Measurements from ENCODE around the gene ETV6. TPM values are rescaled to one million over a fixed set of nuclear protein-coding genes. Genes with fewer than 3 reads are reported as not detected.

The ETV6 gene
- total RNA-seq, 2 experiments from 2014 or later: 17.1 to 19.3 TPM

GRCh38 chr12:11767798-11768197 lies 118.3 kb downstream of the ETV6 start:
- TF ChIP-seq CTCF (conservative IDR thresholded peaks at IDR 0.05; ENCODE audit: low read length) (no peak), EZH2phosphoT487 (IDR thresholded peaks at IDR 0.05; ENCODE audit: borderline replicate concordance, low read depth, low read length) (no peak)
- no TSS peak for BruUV-seq (replicated peaks)
- no peak overlapping the region for H3K4me3 ChIP-seq (ENCODE audit: low read depth, low read length, poor library complexity, severe bottlenecking)
- ChIA-PET CTCF (ENCODE audit: unreplicated experiment) (no interaction called here), POLR2A (interaction anchor here (0.5 to 10.3 kb wide), 4 partner anchors 9 to 55 kb away, joined by 3 to 119 read pairs (median 4); no protein-coding TSS in a partner anchor)
- intact Hi-C loops (cut with micrococcal nuclease; ENCODE audit: unreplicated experiment): no loop called here
- peak overlapping the region; percentile 67; the same call in 1 of the 2 replicates for H3K4me2 ChIP-seq (ENCODE audit: low read length)
- H4K20me1 ChIP-seq (ENCODE audit: insufficient read depth, low read length): no peaks in the 10 kb centered on the region
- no peak overlapping the region for H3K27ac ChIP-seq (ENCODE audit: low read depth, low read length, poor library complexity, severe bottlenecking)
- peaks cover 8% of the 10 kb centered on the region; the same call in 1 of the 2 replicates for H3K36me3 ChIP-seq (ENCODE audit: insufficient read depth, low read length)
- H3K4me1 ChIP-seq (ENCODE audit: insufficient read depth, low read length, poor library complexity, severe bottlenecking): peaks cover 67% of the 10 kb centered on the region
- H3K79me2 ChIP-seq (ENCODE audit: insufficient read depth, low read depth, low read length): peaks cover 14% of the 10 kb centered on the region; the same call in 1 of the 2 replicates
- H3K9me2 ChIP-seq (ENCODE audit: insufficient read depth, low read length): no peaks in the 10 kb centered on the region
- no peak overlapping the region for H2AFZ ChIP-seq (ENCODE audit: low read length)
- DNase-seq (ENCODE audit: low spot score): no peak
- no peaks in the 10 kb centered on the region for H3K9me3 ChIP-seq (ENCODE audit: low read length)

- Histone ChIP-seq H3K4me1 (ENCODE audit: insufficient read depth, low read length, poor library complexity, severe bottlenecking) (peaks cover 63% of the 10 kb centered on the region), H3K9me2 (ENCODE audit: insufficient read depth, low read length) (no peaks in the 10 kb centered on the region), H3K4me3 (ENCODE audit: low read depth, low read length, poor library complexity, severe bottlenecking) (no peak overlapping the region), H2AFZ (ENCODE audit: low read length) (no peak overlapping the region), H4K20me1 (ENCODE audit: insufficient read depth, low read length) (no peaks in the 10 kb centered on the region), H3K9me3 (ENCODE audit: low read length) (no peaks in the 10 kb centered on the region), H3K4me2 (ENCODE audit: low read length) (no peak overlapping the region; the same call in 1 of the 2 replicates), H3K79me2 (ENCODE audit: insufficient read depth, low read depth, low read length) (peaks cover 14% of the 10 kb centered on the region; the same call in 1 of the 2 replicates), H3K27ac (ENCODE audit: low read depth, low read length, poor library complexity, severe bottlenecking) (no peak overlapping the region), H3K36me3 (ENCODE audit: insufficient read depth, low read length) (peaks cover 8% of the 10 kb centered on the region; the same call in 1 of the 2 replicates)
- ChIA-PET CTCF (ENCODE audit: unreplicated experiment) (interaction anchor here (0.9 kb wide), 1 partner anchor 10 kb away, joined by 3 read pairs; no protein-coding TSS in a partner anchor), POLR2A (interaction anchor here (0.6 to 1.0 kb wide), 2 partner anchors 40 to 42 kb away, joined by 4 read pairs; no protein-coding TSS in a partner anchor)
- no TSS peak for BruUV-seq (replicated peaks)
- intact Hi-C loops (cut with micrococcal nuclease; ENCODE audit: unreplicated experiment): no loop called here
- TF ChIP-seq CTCF (conservative IDR thresholded peaks at IDR 0.05; ENCODE audit: low read length) (no peak), EZH2phosphoT487 (IDR thresholded peaks at IDR 0.05; ENCODE audit: borderline replicate concordance, low read depth, low read length) (no peak)
- DNase-seq (ENCODE audit: low spot score): no peak
These were observed 118.9 kb downstream of the ETV6 start for GRCh38 chr12:11768233-11768965.
